Measurements from ENCODE around the gene PRICKLE4.

GRCh38 chr6:41767112-41767833 is 13.3 kb upstream of the PRICKLE4 start:
- TF ChIP-seq CTCF (IDR thresholded peaks at IDR 0.05; ENCODE audit: borderline replicate concordance, extremely low read depth, low read length, poor library complexity, severe bottlenecking) (no peak), EZH2 (IDR thresholded peaks at IDR 0.05; ENCODE audit: borderline replicate concordance, low read depth, low read length, severe bottlenecking) (no peak)

Data from DND-41 (cell line).